Measurements from ENCODE around the gene CDC27.

The CDC27 gene

GRCh38 chr17:47203984-47204721, 15.1 kb upstream of the CDC27 start:
- DNase-seq (ENCODE audit: extremely low spot score): no peak
- ChIA-PET CTCF (no interaction called here), POLR2A (no interaction called here)
- TF ChIP-seq HDGF (IDR thresholded peaks at IDR 0.05; ENCODE audit: borderline replicate concordance) (no peak), BHLHE40 (IDR thresholded peaks at IDR 0.05; ENCODE audit: borderline replicate concordance) (no peak), LEF1 (IDR thresholded peaks at IDR 0.05; ENCODE audit: borderline replicate concordance) (no peak)

DNA sequence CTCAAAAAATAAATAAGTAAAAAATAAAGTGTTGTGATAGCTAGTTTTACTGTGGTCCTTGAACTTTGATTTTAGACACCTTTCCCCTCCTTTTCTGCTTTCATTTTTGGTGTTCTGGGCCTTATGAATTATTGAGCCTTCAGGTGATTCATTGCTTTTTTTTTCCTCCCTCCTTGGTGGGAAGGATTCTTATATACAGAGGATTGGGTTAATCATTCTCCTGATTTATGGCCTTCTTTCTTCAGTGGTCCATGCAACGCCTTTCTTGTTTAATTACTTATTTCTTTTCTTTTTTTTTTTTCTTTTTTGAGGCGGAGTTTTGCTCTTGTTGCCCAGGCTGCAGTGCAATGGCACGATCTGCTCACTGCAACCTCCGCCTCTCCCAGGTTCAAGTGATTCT, 12.1 kb upstream of the CDC27 start:
- TF ChIP-seq CTBP1 (IDR thresholded peaks at IDR 0.05; ENCODE audit: borderline replicate concordance): no peak
- TF ChIP-seq L3MBTL2 (conservative IDR thresholded peaks at IDR 0.05): no peak
- DNase-seq (ENCODE audit: extremely low spot score): no peak
- ChIA-PET CTCF (no interaction called here), POLR2A (interaction anchor here (3.9 kb wide), 1 partner anchor 12 kb away, joined by 20 read pairs; the partner anchor contains the start of gene CDC27)

DNA sequence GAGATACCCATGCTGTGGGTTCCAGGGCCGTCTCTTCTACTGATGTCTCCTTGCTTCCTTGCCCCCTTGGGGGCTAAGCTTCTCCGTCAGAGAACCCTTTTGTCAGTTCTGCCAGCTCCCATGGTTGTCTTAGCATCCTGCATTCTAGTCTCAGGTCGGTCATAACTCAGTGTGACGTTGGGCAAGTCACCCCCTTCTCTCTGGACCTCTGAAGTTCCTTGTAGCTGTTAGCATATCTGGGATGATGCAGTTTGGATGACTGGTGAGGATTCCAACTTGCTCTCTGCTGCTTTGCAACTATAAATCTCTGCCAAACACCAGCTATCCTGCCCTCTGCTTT, 11.2 kb upstream of the CDC27 start:
- CTCF ChIA-PET: interaction anchor here (0.6 kb wide), 1 partner anchor 417 kb away, joined by 3 read pairs; no protein-coding TSS in a partner anchor
- POLR2A ChIA-PET: interaction anchor here (0.6 to 3.9 kb wide), 2 partner anchors 11 to 388 kb away, joined by 3 to 20 read pairs; partner anchors contain the start of gene CDC27
- DNase-seq (ENCODE audit: extremely low spot score): no peak
- TF ChIP-seq SUZ12 (IDR thresholded peaks at IDR 0.05): no peak
- no peak for TF ChIP-seq FOXK2 (IDR thresholded peaks at IDR 0.05)
- TF ChIP-seq FOXM1 (IDR thresholded peaks at IDR 0.05; ENCODE audit: borderline replicate concordance): no peak
- TF ChIP-seq, protein P1, sequence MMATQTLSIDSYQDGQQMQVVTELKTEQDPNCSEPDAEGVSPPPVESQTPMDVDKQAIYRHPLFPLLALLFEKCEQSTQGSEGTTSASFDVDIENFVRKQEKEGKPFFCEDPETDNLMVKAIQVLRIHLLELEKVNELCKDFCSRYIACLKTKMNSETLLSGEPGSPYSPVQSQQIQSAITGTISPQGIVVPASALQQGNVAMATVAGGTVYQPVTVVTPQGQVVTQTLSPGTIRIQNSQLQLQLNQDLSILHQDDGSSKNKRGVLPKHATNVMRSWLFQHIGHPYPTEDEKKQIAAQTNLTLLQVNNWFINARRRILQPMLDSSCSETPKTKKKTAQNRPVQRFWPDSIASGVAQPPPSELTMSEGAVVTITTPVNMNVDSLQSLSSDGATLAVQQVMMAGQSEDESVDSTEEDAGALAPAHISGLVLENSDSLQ (IDR thresholded peaks at IDR 0.05): no peak
- no peak for TF ChIP-seq HDGF (IDR thresholded peaks at IDR 0.05; ENCODE audit: borderline replicate concordance)

DNA sequence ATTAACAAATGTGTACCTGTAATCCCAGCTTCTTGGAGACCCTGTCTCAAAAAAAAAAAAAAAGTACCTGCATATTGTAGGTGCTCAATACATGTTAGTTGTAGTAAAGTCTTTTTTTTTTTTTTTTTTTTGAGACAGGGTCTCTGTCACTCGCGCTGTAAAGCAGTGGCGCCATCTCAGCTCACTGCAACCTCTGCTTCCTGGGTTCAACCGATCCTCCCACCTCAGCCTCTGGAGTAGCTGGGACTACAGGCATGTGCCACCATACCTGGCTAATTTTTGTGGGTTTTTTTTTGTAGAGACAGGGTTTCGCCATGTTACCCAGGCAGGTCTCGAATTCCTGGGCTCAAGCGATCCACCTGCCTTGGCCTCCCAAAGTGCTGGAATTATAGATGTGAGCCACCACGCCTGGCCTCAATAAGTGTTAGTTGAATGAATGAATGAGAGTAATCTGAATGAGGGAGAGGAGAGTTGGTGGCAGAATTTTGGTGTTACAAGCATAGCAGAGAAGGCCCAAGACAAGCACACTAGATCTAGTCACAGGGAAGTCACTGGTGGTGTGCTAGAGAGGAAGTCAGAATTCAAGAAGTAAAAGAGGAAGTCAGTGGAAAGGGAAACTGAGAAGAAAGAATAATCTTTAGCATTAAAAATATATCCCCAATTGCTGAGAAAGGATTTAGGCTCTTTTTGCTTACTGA, 10.7 kb upstream of the CDC27 start:
- CTCF ChIA-PET: no interaction called here
- TF ChIP-seq L3MBTL2 (conservative IDR thresholded peaks at IDR 0.05) (no peak), ARNT (IDR thresholded peaks at IDR 0.05) (no peak), ELF4 (IDR thresholded peaks at IDR 0.05) (no peak), LEF1 (IDR thresholded peaks at IDR 0.05; ENCODE audit: borderline replicate concordance) (no peak), ZNF384 (IDR thresholded peaks at IDR 0.05) (no peak), CTBP1 (IDR thresholded peaks at IDR 0.05; ENCODE audit: borderline replicate concordance) (no peak), NFRKB (IDR thresholded peaks at IDR 0.05) (no peak), TARDBP (IDR thresholded peaks at IDR 0.05) (no peak), SP1 (IDR thresholded peaks at IDR 0.05) (no peak), FOXK2 (IDR thresholded peaks at IDR 0.05) (no peak), HDGF (IDR thresholded peaks at IDR 0.05; ENCODE audit: borderline replicate concordance) (no peak), SUZ12 (IDR thresholded peaks at IDR 0.05) (no peak)
- TF ChIP-seq, protein P1 (IDR thresholded peaks at IDR 0.05): no peak
- POLR2A ChIA-PET: interaction anchor here (0.6 to 3.9 kb wide), 2 partner anchors 10 to 387 kb away, joined by 3 to 20 read pairs; partner anchors contain the start of gene CDC27
- DNase-seq (ENCODE audit: extremely low spot score): no peak

- POLR2A ChIA-PET: interaction anchor here (3.9 kb wide), 1 partner anchor 8 kb away, joined by 20 read pairs; the partner anchor contains the start of gene CDC27
- CTCF ChIA-PET: interaction anchor here (0.6 kb wide), 1 partner anchor 13 kb away, joined by 3 read pairs; no protein-coding TSS in a partner anchor
- no peak for TF ChIP-seq LEF1 (IDR thresholded peaks at IDR 0.05; ENCODE audit: borderline replicate concordance)
- no peak for DNase-seq (ENCODE audit: extremely low spot score)
Measured at GRCh38 chr17:47197821-47198220, 8.7 kb upstream of the CDC27 start.

DNA sequence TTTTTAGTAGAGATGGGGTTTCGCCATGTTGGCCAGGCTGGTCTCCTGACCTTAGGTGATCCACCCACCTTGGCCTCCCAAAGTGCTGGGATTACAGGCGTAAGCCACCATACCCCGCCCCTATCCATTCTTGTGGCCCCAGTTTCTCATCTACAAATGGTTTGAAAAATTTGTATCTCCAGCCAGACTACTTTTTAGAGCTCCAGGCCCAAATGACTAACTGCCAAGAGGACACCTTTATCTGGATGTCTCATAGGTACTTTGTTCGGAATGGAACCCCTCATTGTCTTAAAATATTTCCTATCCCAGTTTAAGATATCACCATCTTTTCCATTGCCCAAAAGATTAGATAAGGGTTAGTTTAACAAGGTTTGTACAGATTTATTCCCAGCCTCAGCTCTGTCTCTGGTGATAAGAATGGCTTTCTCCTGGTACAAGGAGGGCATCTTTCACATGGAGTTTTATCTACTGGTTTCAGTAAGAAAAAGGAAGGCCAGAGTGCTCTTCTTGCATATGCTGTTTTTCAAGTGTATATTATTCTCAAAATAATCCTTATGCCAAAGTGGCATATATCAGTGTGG, 4.9 kb upstream of the CDC27 start:
- CTCF ChIA-PET: interaction anchor here (0.5 to 0.7 kb wide), 2 partner anchors 14 to 423 kb away, joined by 3 read pairs; no protein-coding TSS in a partner anchor
- no peak for DNase-seq (ENCODE audit: extremely low spot score)
- POLR2A ChIA-PET: no interaction called here
- TF ChIP-seq, protein P1 (IDR thresholded peaks at IDR 0.05): no peak
- TF ChIP-seq FOXM1 (IDR thresholded peaks at IDR 0.05; ENCODE audit: borderline replicate concordance) (no peak), ARNT (IDR thresholded peaks at IDR 0.05) (no peak), L3MBTL2 (conservative IDR thresholded peaks at IDR 0.05) (no peak)

- ChIA-PET POLR2A (no interaction called here), CTCF (no interaction called here)
- TF ChIP-seq CTBP1 (IDR thresholded peaks at IDR 0.05; ENCODE audit: borderline replicate concordance) (no peak), L3MBTL2 (conservative IDR thresholded peaks at IDR 0.05) (no peak), SP1 (IDR thresholded peaks at IDR 0.05) (no peak)
- TF ChIP-seq, protein P1 (IDR thresholded peaks at IDR 0.05): 0 out of 2 replicates have a peak, but pooled peaks have one; percentile 4
- DNase-seq (ENCODE audit: extremely low spot score): no peak
Measured at GRCh38 chr17:47192554-47192953, 3.5 kb upstream of the CDC27 start.
